Right atrium auricular region (tissue), 2 donors: ENCODE results near the gene LDLRAD3. TPM values are rescaled to one million over a fixed set of nuclear protein-coding genes. Genes with fewer than 3 reads are reported as not detected.

Experiments
- DNase-seq: peaks from one replicate; pipeline ENCODE4 v3.0.0-alpha.2; 2019; ENCODE audit warnings: low spot score
- H3K27ac ChIP-seq, 2 donors: fragments of 200-600 bp; sonication (generic); 1 replicate in 1 of 2; 2 replicates in 1 of 2; pipeline ENCODE4 v1.5.1; 2016 to 2019
- H3K27me3 ChIP-seq, 2 donors: fragments of 200-600 bp; sonication (generic); one replicate each; pipeline versions ENCODE4 v1.5.1 to v1.6.0; 2017 to 2019
- H3K36me3 ChIP-seq: fragments of 200-600 bp; sonication (generic); one replicate; pipeline ENCODE4 v1.5.1; 2016
- H3K4me1 ChIP-seq, 2 donors: fragments of 200-600 bp; sonication (generic); one replicate each; pipeline versions ENCODE4 v1.5.1 to v1.6.0; 2017 to 2019
- H3K4me3 ChIP-seq, 2 donors: fragments of 200-600 bp; sonication (generic); 1 replicate in 1 of 2; 2 replicates in 1 of 2; pipeline ENCODE4 v1.5.1; 2017 to 2019; ENCODE audit warnings: mild to moderate bottlenecking in 1 of 2, moderate library complexity in 1 of 2
- H3K9me3 ChIP-seq, 2 donors: fragments of 200-600 bp; sonication (generic); one replicate each; pipeline ENCODE4 v1.5.1; 2019
- total RNA-seq, 2 donors: library from RNA; depleted of rRNA; stranded (reverse); fragments of >200 nt; gene quantifications; one replicate each; pipeline ENCODE4 v1.1.0, GENCODE V29; 2016
- TF ChIP-seq, protein P1 (sequence below), 2 donors: fragments of 200-600 bp; sonication (generic); IDR thresholded peaks; one replicate each; pipeline ENCODE4 v1.5.1; 2019; ENCODE audit warnings: antibody characterized with exemption in 2 of 2

Gene LDLRAD3
- total RNA-seq, 2 donors from 2014 or later: 3.6 to 7.0 TPM

DNA sequence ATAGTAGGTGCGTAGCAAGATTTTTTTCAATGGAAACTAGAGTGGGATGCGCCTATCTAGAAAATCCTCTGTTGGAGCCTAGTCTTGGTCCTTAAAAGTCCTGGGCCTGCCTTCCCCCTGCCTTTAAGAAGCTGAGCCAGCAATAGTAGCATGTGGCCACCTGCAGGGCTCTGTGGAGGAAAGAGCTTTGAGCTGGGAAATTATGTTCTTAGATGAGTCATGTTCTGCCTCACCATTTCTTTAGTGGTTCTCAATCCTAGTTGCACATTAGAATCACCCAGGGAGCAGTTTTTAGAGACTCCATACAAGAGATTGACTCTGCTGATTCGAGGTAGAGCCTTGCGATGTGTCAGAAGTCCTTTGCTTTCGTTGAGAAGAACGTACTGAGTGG, 211.9 kb downstream of the LDLRAD3 start:
- Histone ChIP-seq H3K9me3 (no peaks in the 10 kb centered on the region), H3K36me3 (no peaks in the 10 kb centered on the region), H3K27me3 (no peaks in the 10 kb centered on the region), H3K4me3 (no peak overlapping the region), H3K4me1 (peaks cover 0 to 19% of the 10 kb centered on the region in 2 donors), H3K27ac (peak overlapping the region in 1 of 2 donors; percentile 8)
- no peak for DNase-seq
- TF ChIP-seq, protein P1, sequence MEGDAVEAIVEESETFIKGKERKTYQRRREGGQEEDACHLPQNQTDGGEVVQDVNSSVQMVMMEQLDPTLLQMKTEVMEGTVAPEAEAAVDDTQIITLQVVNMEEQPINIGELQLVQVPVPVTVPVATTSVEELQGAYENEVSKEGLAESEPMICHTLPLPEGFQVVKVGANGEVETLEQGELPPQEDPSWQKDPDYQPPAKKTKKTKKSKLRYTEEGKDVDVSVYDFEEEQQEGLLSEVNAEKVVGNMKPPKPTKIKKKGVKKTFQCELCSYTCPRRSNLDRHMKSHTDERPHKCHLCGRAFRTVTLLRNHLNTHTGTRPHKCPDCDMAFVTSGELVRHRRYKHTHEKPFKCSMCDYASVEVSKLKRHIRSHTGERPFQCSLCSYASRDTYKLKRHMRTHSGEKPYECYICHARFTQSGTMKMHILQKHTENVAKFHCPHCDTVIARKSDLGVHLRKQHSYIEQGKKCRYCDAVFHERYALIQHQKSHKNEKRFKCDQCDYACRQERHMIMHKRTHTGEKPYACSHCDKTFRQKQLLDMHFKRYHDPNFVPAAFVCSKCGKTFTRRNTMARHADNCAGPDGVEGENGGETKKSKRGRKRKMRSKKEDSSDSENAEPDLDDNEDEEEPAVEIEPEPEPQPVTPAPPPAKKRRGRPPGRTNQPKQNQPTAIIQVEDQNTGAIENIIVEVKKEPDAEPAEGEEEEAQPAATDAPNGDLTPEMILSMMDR (IDR thresholded peaks at IDR 0.05): no peak

DNA sequence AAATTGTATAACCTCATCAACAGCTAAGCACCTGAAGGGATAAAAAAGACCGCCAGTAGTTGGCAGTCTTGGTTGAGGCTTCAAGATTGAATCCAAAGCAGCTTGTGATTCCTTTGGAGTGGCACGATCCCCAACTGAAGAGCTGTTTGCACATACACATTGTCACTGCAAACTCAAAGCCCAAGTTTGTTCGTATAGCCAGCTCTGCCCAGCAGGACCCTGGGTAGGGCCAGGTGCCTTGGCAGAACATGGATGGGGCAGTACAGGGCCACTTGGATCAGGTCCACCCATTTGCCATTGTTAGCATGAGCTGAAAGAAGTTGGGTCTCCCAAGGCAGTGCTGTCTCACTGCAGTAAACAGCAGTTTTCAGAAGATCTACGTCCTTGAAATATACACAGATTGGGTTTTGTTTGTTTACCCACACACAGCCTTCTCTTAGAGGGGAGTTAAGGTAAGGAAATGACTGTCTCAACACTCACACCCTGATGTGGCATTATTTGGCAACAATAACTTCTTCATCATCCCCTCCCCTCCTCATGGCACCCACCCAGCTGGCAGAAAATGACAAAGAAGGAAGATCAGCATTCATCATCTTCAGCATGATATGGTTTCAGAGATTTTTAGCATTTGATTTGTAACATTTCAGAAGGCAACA, 212.4 kb downstream of the LDLRAD3 start:
- Histone ChIP-seq H3K4me3 (no peak overlapping the region), H3K27ac (peak overlapping the region in 1 of 2 donors; percentile 10), H3K27me3 (no peaks in the 10 kb centered on the region), H3K9me3 (no peaks in the 10 kb centered on the region), H3K4me1 (peaks cover 0 to 19% of the 10 kb centered on the region in 2 donors), H3K36me3 (no peaks in the 10 kb centered on the region)
- TF ChIP-seq, protein P1 (IDR thresholded peaks at IDR 0.05): no peak
- no peak for DNase-seq

DNA sequence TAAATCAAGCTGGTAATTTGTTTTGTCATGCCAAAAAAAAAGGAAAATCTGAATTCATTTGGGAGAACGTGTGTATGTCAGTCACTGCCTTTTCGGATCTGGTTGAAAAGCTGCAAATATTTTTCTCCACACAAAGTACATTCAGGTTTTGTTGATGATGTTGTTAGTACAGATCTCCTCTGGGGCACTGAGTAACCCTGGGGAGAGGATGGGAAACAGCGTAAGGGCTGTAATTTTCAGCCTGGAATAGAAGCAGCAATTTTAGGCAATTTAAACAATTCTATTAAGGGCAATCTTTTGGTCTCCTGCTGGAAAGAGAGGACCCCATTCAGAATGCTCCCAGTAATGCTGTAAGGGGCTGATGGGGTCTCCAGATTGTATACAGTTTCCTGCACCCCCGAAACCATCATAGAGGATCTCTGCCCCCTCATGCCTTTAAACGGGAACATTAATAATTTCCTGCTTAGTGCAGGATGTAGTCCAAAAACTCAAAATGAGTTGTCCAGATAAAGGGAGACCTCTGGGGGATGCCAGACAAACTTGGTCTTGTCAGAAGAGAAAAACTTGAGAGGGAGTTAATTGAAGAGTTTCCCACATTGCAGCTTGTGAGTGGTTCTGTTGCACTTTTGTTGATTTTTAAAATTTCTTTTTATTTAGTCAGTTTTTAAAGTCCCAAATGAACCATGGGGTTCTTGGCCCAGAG, 213.1 kb downstream of the LDLRAD3 start:
- H3K9me3 ChIP-seq: no peaks in the 10 kb centered on the region
- no peaks in the 10 kb centered on the region for H3K36me3 ChIP-seq
- DNase-seq: no peak
- H3K27me3 ChIP-seq: no peaks in the 10 kb centered on the region
- H3K27ac ChIP-seq: peak overlapping the region in 1 of 2 donors; percentile 10
- H3K4me1 ChIP-seq: peaks cover 0 to 19% of the 10 kb centered on the region in 2 donors
- no peak overlapping the region for H3K4me3 ChIP-seq
- TF ChIP-seq, protein P1 (IDR thresholded peaks at IDR 0.05): no peak

DNA sequence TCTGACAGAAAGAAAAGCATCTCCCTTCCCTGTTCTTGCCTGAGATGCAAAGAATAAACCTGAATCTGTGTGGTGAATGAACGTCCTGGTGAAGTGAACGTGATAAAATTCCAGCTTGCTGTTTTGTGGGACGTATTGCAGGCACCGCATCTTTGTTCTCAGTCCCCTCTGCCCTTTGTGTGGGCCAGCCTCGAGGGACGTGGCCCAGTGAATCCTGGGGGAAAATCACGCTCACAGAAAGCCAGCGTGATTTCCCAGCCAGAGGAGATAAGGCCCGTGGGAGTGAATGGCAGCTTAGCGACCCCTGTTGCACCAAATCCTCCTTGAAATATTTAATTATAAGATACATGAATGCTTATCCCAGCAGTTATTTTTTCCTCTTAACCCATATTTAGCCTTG, 216.2 kb downstream of the LDLRAD3 start:
- no peak overlapping the region for H3K27ac ChIP-seq
- no peaks in the 10 kb centered on the region for H3K9me3 ChIP-seq
- H3K4me1 ChIP-seq: peaks cover 0 to 26% of the 10 kb centered on the region in 2 donors
- DNase-seq: no peak
- H3K36me3 ChIP-seq: no peaks in the 10 kb centered on the region
- TF ChIP-seq, protein P1 (IDR thresholded peaks at IDR 0.05): no peak
- H3K27me3 ChIP-seq: no peaks in the 10 kb centered on the region
- no peak overlapping the region for H3K4me3 ChIP-seq

DNA sequence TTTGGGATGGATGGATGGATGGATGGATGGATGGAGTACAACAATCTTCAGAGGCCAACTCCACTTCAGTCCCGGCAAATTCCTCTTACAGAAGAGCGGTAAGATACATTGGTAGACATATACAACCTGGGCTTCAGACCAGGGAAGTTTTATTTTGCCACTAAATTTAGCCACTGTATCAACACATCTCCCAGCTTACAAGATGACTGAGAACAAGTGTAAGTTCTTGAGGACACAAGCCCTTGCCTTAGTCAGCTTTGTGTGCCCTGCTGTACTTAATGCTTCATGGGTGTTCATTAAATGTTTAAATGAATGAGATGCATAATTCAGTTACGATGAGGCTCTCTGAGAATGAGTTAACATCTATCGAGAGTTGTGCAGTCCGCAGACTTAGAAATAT, 217.7 kb downstream of the LDLRAD3 start:
- no peak for DNase-seq
- TF ChIP-seq, protein P1 (IDR thresholded peaks at IDR 0.05): no peak
- Histone ChIP-seq H3K27me3 (no peaks in the 10 kb centered on the region), H3K36me3 (no peaks in the 10 kb centered on the region), H3K4me3 (no peak overlapping the region), H3K27ac (no peak overlapping the region), H3K9me3 (no peaks in the 10 kb centered on the region), H3K4me1 (peaks cover 0 to 15% of the 10 kb centered on the region in 2 donors)
